ENCODE measurements around the gene ARNT2. TPM values are rescaled to one million over a fixed set of nuclear protein-coding genes. Genes with fewer than 3 reads are reported as not detected.

The ARNT2 gene
- total RNA-seq, 1 donor from 2014 or later, result 3.6 TPM

- H3K4me3 ChIP-seq, result no peak overlapping the region
- TF ChIP-seq CTCF (IDR thresholded peaks at IDR 0.05; ENCODE audit: borderline replicate concordance), result no peak
- no peaks in the 10 kb centered on the region for H3K36me3 ChIP-seq
- H3K27ac ChIP-seq (replicated peaks), result no peak overlapping the region
- H3K27me3 ChIP-seq (ENCODE audit: low read depth), result no peaks in the 10 kb centered on the region
- no peaks in the 10 kb centered on the region for H3K9me3 ChIP-seq (replicated peaks)
- DNase-seq, result no peak
- intact Hi-C loops (cut with micrococcal nuclease), result no loop called here
- no peaks in the 10 kb centered on the region for H3K4me1 ChIP-seq
These were observed 204.9 kb downstream of the ARNT2 start for GRCh38 chr15:80609091-80609490.

GRCh38 chr15:80609512-80609946, 205.3 kb downstream of the ARNT2 start:
- intact Hi-C loops (cut with micrococcal nuclease), result no loop called here
- no peak for TF ChIP-seq CTCF (IDR thresholded peaks at IDR 0.05; ENCODE audit: borderline replicate concordance)
- Histone ChIP-seq H3K36me3 (no peaks in the 10 kb centered on the region), H3K27ac (replicated peaks) (no peak overlapping the region), H3K4me3 (no peak overlapping the region), H3K9me3 (replicated peaks) (no peaks in the 10 kb centered on the region), H3K4me1 (no peaks in the 10 kb centered on the region), H3K27me3 (ENCODE audit: low read depth) (no peaks in the 10 kb centered on the region)
- DNase-seq, result no peak

- TF ChIP-seq CTCF (IDR thresholded peaks at IDR 0.05; ENCODE audit: borderline replicate concordance), result no peak
- no peak overlapping the region for H3K27ac ChIP-seq (replicated peaks)
- H3K27me3 ChIP-seq (ENCODE audit: low read depth), result no peaks in the 10 kb centered on the region
- no peak for DNase-seq
- no peak overlapping the region for H3K4me3 ChIP-seq
- no peaks in the 10 kb centered on the region for H3K9me3 ChIP-seq (replicated peaks)
- no peaks in the 10 kb centered on the region for H3K36me3 ChIP-seq
- H3K4me1 ChIP-seq, result peaks cover 12% of the 10 kb centered on the region
- intact Hi-C loops (cut with micrococcal nuclease), result no loop called here
These were observed 207.4 kb downstream of the ARNT2 start for GRCh38 chr15:80611543-80612080.

GRCh38 chr15:80612118-80612823, 208.1 kb downstream of the ARNT2 start:
- no peaks in the 10 kb centered on the region for H3K36me3 ChIP-seq
- peaks cover 13% of the 10 kb centered on the region for H3K4me1 ChIP-seq
- no peak overlapping the region for H3K27ac ChIP-seq (replicated peaks)
- no peak for TF ChIP-seq CTCF (IDR thresholded peaks at IDR 0.05; ENCODE audit: borderline replicate concordance)
- H3K27me3 ChIP-seq (ENCODE audit: low read depth), result no peaks in the 10 kb centered on the region
- no peak for DNase-seq
- intact Hi-C loops (cut with micrococcal nuclease), result no loop called here
- no peak overlapping the region for H3K4me3 ChIP-seq
- no peaks in the 10 kb centered on the region for H3K9me3 ChIP-seq (replicated peaks)

- intact Hi-C loops (cut with micrococcal nuclease), result no loop called here
- no peaks in the 10 kb centered on the region for H3K36me3 ChIP-seq
- TF ChIP-seq CTCF (IDR thresholded peaks at IDR 0.05; ENCODE audit: borderline replicate concordance), result no peak
- no peaks in the 10 kb centered on the region for H3K27me3 ChIP-seq (ENCODE audit: low read depth)
- DNase-seq, result no peak
- no peaks in the 10 kb centered on the region for H3K9me3 ChIP-seq (replicated peaks)
- H3K27ac ChIP-seq (replicated peaks), result no peak overlapping the region
- no peak overlapping the region for H3K4me3 ChIP-seq
- peaks cover 13% of the 10 kb centered on the region for H3K4me1 ChIP-seq
These were observed 209.7 kb downstream of the ARNT2 start for GRCh38 chr15:80613762-80614365.

Measured in left ventricle myocardium inferior (tissue), 1 donor.